ENCODE results near the gene NR2E1. TPM values are rescaled to one million over a fixed set of nuclear protein-coding genes. Genes with fewer than 3 reads are reported as not detected.

Gene NR2E1
- total RNA-seq, 4 donors from 2014 or later, result not detected

GRCh38 chr6:108238322-108238721 lies 72.5 kb downstream of the NR2E1 start:
- no peaks in the 10 kb centered on the region for H3K4me1 ChIP-seq
- no peak overlapping the region for H3K4me3 ChIP-seq
- no peaks in the 10 kb centered on the region for H3K27me3 ChIP-seq
- in situ Hi-C loops (cut with MboI; ENCODE audit: low pct_ligation_motif_present in 1 of 4, low pct_unique_long_range_greater_than_20kb in 1 of 4, low sequenced_read_pairs in 3 of 4) (no loop called here), intact Hi-C loops (cut with DNase I; ENCODE audit: low total_unique reads) (no loop called here)
- TF ChIP-seq POLR2A (IDR thresholded peaks at IDR 0.05) (no peak), EP300 (IDR thresholded peaks at IDR 0.05; ENCODE audit: low read depth) (no peak), POLR2AphosphoS5 (IDR thresholded peaks at IDR 0.05) (no peak), CTCF (IDR thresholded peaks at IDR 0.05) (no peak)
- no peak for DNase-seq
- H3K9me3 ChIP-seq, result peaks cover 6 to 11% of the 10 kb centered on the region in 2 donors
- 96% methylated on average over 3 to 4 of the region's 4 CpGs for WGBS, 2 donors (ENCODE audit: low coverage in 1 of 2)
- no peak overlapping the region for H3K27ac ChIP-seq
- H3K36me3 ChIP-seq, result no peaks in the 10 kb centered on the region

Other genes with a start within 250 kb of the NR2E1 start
- gene SEC63, start 207.8 kb upstream of the NR2E1 start, total RNA-seq, result 10 to 100 TPM; 24.6 to 50.3 (median 28.5) TPM
- 100 to 1,000 TPM in 1 of 4 donors, 10 to 100 TPM in 3; 26.3 to 327 (median 58.4) TPM for gene OSTM1, start 91.3 kb upstream of the NR2E1 start, total RNA-seq
- gene SNX3, start 95.0 kb downstream of the NR2E1 start, total RNA-seq, result 100 to 1,000 TPM in 3 of 4 donors, 10 to 100 TPM in 1; 81.2 to 136 (median 121) TPM
- 10 to 100 TPM in 1 of 4 donors, 1 to 10 TPM in 3; 2.2 to 22.5 (median 5.5) TPM for gene AFG1L, start 129.0 kb downstream of the NR2E1 start, total RNA-seq

Measured in transverse colon (tissue), 4 donors.